Cardiac muscle cell (in vitro differentiated cells and primary cell): ENCODE results near the gene TMEM135. TPM values are rescaled to one million over a fixed set of nuclear protein-coding genes. Genes with fewer than 3 reads are reported as not detected.
"Not testable (repeated sequence)": the region's sequence is repeated elsewhere in the genome, so short reads cannot be mapped to it uniquely, and the experiment has no call there.

Source experiments
- DNase-seq, 2 donors: peaks; one replicate each; pipeline versions ENCODE4 v3.0.0 to v3.0.0-alpha.2; 2010 to 2017; ENCODE audit warnings: low read depth in 1 of 2, low spot score in 1 of 2
- H3K27ac ChIP-seq: fragments of 200-600 bp; sonication (generic); 2 replicates; pipeline ENCODE4 v1.5.1; 2016
- H3K27me3 ChIP-seq: fragments of 200-600 bp; sonication (generic); 2 replicates; pipeline ENCODE4 v1.6.0; 2016; ENCODE audit warnings: control low read depth
- H3K36me3 ChIP-seq: fragments of 200-600 bp; sonication (generic); 2 replicates; pipeline ENCODE4 v1.5.1; 2016; ENCODE audit warnings: control low read depth
- H3K4me1 ChIP-seq: fragments of 200-600 bp; sonication (generic); 2 replicates; pipeline ENCODE4 v1.8.1; 2017; ENCODE audit warnings: low read depth, mild to moderate bottlenecking, mixed run types
- H3K4me3 ChIP-seq: fragments of 200-600 bp; sonication (generic); 2 replicates; pipeline ENCODE4 v1.5.1; 2016; ENCODE audit warnings: mild to moderate bottlenecking
- H3K9me3 ChIP-seq: fragments of 200-600 bp; sonication (generic); 2 replicates; pipeline ENCODE4 v1.5.1; 2017; ENCODE audit warnings: low read depth, mild to moderate bottlenecking, control low read depth
- CTCF ChIP-seq: IDR thresholded peaks from 2 replicates; pipeline ENCODE4 v1.5.1; 2012; ENCODE audit warnings: low read depth, mild to moderate bottlenecking, low read length
- polyA plus RNA-seq: library from polyadenylated mRNA; unstranded; fragments of >200 nt; fragmentation: Nextera tagmentation; extraction: Ambion mirVana; gene quantifications from 2 replicates; pipeline ENCODE4 v1.2.1, GENCODE V29; 2016
- total RNA-seq: library from RNA; depleted of rRNA; stranded (reverse); fragments of >200 nt; gene quantifications from 2 replicates; pipeline ENCODE4 v1.2.3, GENCODE V29; 2016

TMEM135 gene
- total and polyA plus RNA-seq, 2 experiments from 2014 or later = 25.2 to 28.8 TPM

- no peak overlapping the region for H3K27ac ChIP-seq
- H3K4me3 ChIP-seq = no peak overlapping the region
- H3K36me3 ChIP-seq = no peaks in the 10 kb centered on the region
- H3K9me3 ChIP-seq = no peaks in the 10 kb centered on the region
- H3K4me1 ChIP-seq = peaks cover 12% of the 10 kb centered on the region
- no peak for DNase-seq
- H3K27me3 ChIP-seq = no peaks in the 10 kb centered on the region
- no peak for TF ChIP-seq CTCF
These were observed 150.2 kb downstream of the TMEM135 start for GRCh38 chr11:87187930-87188329.

- not testable (repeated sequence) for DNase-seq, H3K36me3 ChIP-seq, H3K27me3 ChIP-seq, H3K9me3 ChIP-seq, H3K4me3 ChIP-seq, H3K27ac ChIP-seq
- H3K4me1 ChIP-seq = peaks cover 12% of the 10 kb centered on the region
These were observed 150.7 kb downstream of the TMEM135 start for GRCh38 chr11:87188396-87188795.

GRCh38 chr11:87188921-87189320 is 151.2 kb downstream of the TMEM135 start:
- not testable (repeated sequence) for H3K27ac ChIP-seq, H3K9me3 ChIP-seq, H3K27me3 ChIP-seq, DNase-seq, H3K4me3 ChIP-seq, H3K36me3 ChIP-seq
- peaks cover 12% of the 10 kb centered on the region for H3K4me1 ChIP-seq

GRCh38 chr11:87190071-87190470 is 152.3 kb downstream of the TMEM135 start:
- Histone ChIP-seq H3K4me1 (peaks cover 12% of the 10 kb centered on the region), H3K27ac (peak overlapping the region; percentile 72), H3K4me3 (no peak overlapping the region), H3K36me3 (no peaks in the 10 kb centered on the region), H3K27me3 (no peaks in the 10 kb centered on the region), H3K9me3 (no peaks in the 10 kb centered on the region)
- no peak for DNase-seq
- no peak for TF ChIP-seq CTCF

GRCh38 chr11:87193756-87194470 is 156.2 kb downstream of the TMEM135 start:
- no peaks in the 10 kb centered on the region for H3K36me3 ChIP-seq
- peaks cover 27% of the 10 kb centered on the region for H3K4me1 ChIP-seq
- no peak overlapping the region for H3K27ac ChIP-seq
- peak in 1 of 2 donors; percentile 20 for DNase-seq
- no peak for TF ChIP-seq CTCF
- H3K27me3 ChIP-seq = no peaks in the 10 kb centered on the region
- no peaks in the 10 kb centered on the region for H3K9me3 ChIP-seq
- H3K4me3 ChIP-seq = no peak overlapping the region

GRCh38 chr11:87194985-87195820 is 157.5 kb downstream of the TMEM135 start:
- no peak for DNase-seq
- H3K36me3 ChIP-seq = no peaks in the 10 kb centered on the region
- no peaks in the 10 kb centered on the region for H3K9me3 ChIP-seq
- no peak for TF ChIP-seq CTCF
- no peak overlapping the region for H3K27ac ChIP-seq
- peaks cover 27% of the 10 kb centered on the region for H3K4me1 ChIP-seq
- no peaks in the 10 kb centered on the region for H3K27me3 ChIP-seq
- no peak overlapping the region for H3K4me3 ChIP-seq
